Limb (tissue), 2 donors: ENCODE results near the gene RUNX1.
"Not testable (repeated sequence)": the region's sequence is repeated elsewhere in the genome, so short reads cannot be mapped to it uniquely, and the experiment has no call there.

ENCODE experiments used
- DNase-seq, 2 donors: peaks; one replicate each; pipeline ENCODE4 v3.0.0-alpha.2; 2016; ENCODE audit errors: extremely low spot score in 2 of 2

The RUNX1 gene

GRCh38 chr21:34970167-34970500 is 79.0 kb downstream of the RUNX1 start:
- no peak for DNase-seq

- DNase-seq: no peak
These were observed 79.5 kb downstream of the RUNX1 start for GRCh38 chr21:34969423-34970166.

GRCh38 chr21:34968414-34969333 is 80.4 kb downstream of the RUNX1 start:
- DNase-seq: no peak

GRCh38 chr21:34967509-34968289 is 81.4 kb downstream of the RUNX1 start:
- no peak for DNase-seq

DNA sequence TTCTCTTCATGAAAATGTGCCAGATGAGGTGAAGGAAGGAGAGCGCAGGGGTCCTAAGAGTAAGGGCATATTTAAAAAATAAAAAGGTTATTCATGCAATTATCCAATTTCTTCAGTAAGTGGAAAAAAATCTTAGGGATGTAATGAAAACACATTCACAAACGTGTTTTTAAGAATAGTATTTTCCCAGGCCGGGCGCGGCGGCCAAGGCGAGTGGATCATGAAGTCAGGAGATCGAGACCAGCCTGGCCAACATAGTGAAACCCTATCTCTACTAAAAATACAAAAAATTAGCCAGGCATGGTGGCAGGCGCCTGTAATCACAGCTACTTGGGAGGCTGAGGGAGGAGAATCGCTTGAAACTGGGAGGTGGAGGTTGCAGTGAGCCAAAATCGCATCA is 82.2 kb downstream of the RUNX1 start:
- DNase-seq: not testable (repeated sequence)

GRCh38 chr21:34965200-34966174 is 83.6 kb downstream of the RUNX1 start:
- DNase-seq: no peak

DNA sequence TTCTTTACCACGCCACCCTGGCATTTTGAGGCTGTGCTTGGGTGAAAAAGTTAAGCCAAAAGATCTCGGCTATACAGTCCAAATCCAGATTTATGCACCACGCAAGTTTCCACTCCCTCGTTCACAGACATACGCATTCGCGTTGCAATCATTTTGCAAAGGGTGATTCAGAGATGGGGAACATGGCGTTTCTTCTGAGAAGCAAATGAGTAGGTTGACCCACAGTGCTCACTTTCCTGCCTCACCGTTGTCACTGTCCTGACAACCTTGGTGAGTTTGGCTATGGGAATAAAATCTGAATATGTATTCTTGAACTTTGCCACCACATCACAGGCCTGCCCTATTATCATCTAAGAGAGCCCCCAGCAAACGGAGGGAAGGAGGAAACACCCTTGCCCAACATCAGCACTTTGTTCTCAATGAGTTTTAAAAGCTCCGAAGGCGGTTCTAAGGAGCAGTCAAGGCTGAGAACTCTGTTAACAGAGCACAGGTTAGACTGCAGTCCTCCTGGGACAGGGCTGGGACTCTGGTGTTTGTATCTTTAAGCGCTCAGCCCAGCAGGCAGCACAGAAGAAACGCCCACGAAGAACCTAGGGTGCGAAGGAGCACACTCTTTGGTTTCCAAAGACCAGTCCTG is 86.4 kb downstream of the RUNX1 start:
- no peak for DNase-seq

GRCh38 chr21:34962136-34962535 is 87.0 kb downstream of the RUNX1 start:
- no peak for DNase-seq

GRCh38 chr21:34960687-34961086 is 88.4 kb downstream of the RUNX1 start:
- DNase-seq: no peak

- no peak for DNase-seq
These were observed 89.5 kb downstream of the RUNX1 start for GRCh38 chr21:34959607-34960006.

DNA sequence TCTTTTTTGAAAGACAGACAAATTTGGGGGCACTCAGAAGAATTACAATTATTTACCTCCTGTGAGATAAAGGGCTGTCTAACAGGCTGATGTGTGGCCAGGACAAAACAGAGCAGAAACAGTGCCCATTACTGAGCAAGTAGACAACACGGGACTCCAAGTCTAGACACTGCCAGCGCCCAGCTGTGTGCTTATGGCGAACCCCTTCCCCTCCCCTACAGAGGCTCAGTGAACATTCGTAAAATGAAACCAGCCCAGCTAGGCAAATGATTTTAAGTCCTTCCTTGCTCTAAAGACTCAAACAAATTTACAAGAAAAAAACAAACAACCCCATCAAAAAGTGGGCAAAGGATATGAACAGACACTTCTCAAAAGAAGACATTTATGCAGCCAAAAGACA is 91.1 kb downstream of the RUNX1 start:
- no peak for DNase-seq

GRCh38 chr21:34956416-34957316 is 92.4 kb downstream of the RUNX1 start:
- DNase-seq: no peak

DNA sequence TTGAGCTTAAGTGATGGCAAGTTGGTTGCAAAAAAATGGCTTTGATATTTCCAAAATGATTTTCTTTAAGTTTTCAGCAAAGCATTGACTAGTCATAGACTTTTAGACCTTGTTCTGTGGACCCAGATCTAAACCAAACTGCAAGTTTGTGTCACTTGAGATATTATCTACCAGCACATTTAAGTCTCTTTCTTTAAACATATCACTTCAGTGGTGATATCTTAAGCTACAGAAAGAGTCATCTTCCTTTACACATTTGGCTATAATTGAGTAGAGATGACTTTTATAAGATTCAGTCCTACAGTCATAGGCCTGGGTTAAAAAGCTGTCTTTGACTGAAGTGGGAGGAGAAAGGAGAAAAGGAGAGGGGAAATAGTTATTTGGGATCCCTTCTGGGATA is 95.2 kb downstream of the RUNX1 start:
- no peak for DNase-seq

GRCh38 chr21:34952701-34953100 is 96.4 kb downstream of the RUNX1 start:
- no peak for DNase-seq

GRCh38 chr21:34951868-34952267 is 97.2 kb downstream of the RUNX1 start:
- not testable (repeated sequence) for DNase-seq

GRCh38 chr21:34950980-34951379 is 98.1 kb downstream of the RUNX1 start:
- DNase-seq: no peak

- DNase-seq: no peak
These were observed 99.6 kb downstream of the RUNX1 start for GRCh38 chr21:34949499-34949898.

- DNase-seq: no peak
These were observed 100.1 kb downstream of the RUNX1 start for GRCh38 chr21:34949030-34949429.

GRCh38 chr21:34948157-34948556 is 100.9 kb downstream of the RUNX1 start:
- DNase-seq: no peak
